ENCODE measurements around the gene KRTAP10-8.
"Not testable (repeated sequence)": the region's sequence is repeated elsewhere in the genome, so short reads cannot be mapped to it uniquely, and the experiment has no call there.

The KRTAP10-8 gene

GRCh38 chr21:44619886-44620285 lies 8.0 kb downstream of the KRTAP10-8 start:
- DNase-seq: no peak

- DNase-seq: no peak
Measured at GRCh38 chr21:44623575-44623974, 11.7 kb downstream of the KRTAP10-8 start.

GRCh38 chr21:44625756-44626155 lies 13.9 kb downstream of the KRTAP10-8 start:
- DNase-seq: no peak

- DNase-seq: no peak
Measured at GRCh38 chr21:44626262-44626661, 14.4 kb downstream of the KRTAP10-8 start.

- DNase-seq: no peak
Measured at GRCh38 chr21:44626673-44627143, 14.8 kb downstream of the KRTAP10-8 start, which contains the start of gene KRTAP10-9. KRTAP10-9 (plus strand) TSS chr21:44627093; CDS start chr21:44627172, 79 bp downstream.

GRCh38 chr21:44627181-44627822 lies 15.4 kb downstream of the KRTAP10-8 start:
- not testable (repeated sequence) for DNase-seq

GRCh38 chr21:44627831-44628233 lies 16.0 kb downstream of the KRTAP10-8 start:
- not testable (repeated sequence) for DNase-seq

GRCh38 chr21:44628707-44629391 lies 17.0 kb downstream of the KRTAP10-8 start:
- DNase-seq: no peak

- DNase-seq: no peak
Measured at GRCh38 chr21:44630440-44630839, 18.6 kb downstream of the KRTAP10-8 start.

GRCh38 chr21:44632067-44632466 lies 20.2 kb downstream of the KRTAP10-8 start:
- DNase-seq: no peak

- DNase-seq: no peak
Measured at GRCh38 chr21:44636209-44637017, 24.5 kb downstream of the KRTAP10-8 start.

GRCh38 chr21:44637018-44637850 lies 25.4 kb downstream of the KRTAP10-8 start, which contains the start of gene KRTAP10-10:
KRTAP10-10 (plus strand) TSS chr21:44637356; CDS start chr21:44637418, 62 bp downstream.
- DNase-seq: no peak

- DNase-seq: not testable (repeated sequence)
Measured at GRCh38 chr21:44637851-44638348, 26.0 kb downstream of the KRTAP10-8 start.

- not testable (repeated sequence) for DNase-seq
Measured at GRCh38 chr21:44638506-44639330, 26.8 kb downstream of the KRTAP10-8 start.

GRCh38 chr21:44639331-44639655 lies 27.4 kb downstream of the KRTAP10-8 start:
- no peak for DNase-seq

- no peak for DNase-seq
Measured at GRCh38 chr21:44640761-44641160, 28.9 kb downstream of the KRTAP10-8 start.

GRCh38 chr21:44643741-44644310 lies 31.9 kb downstream of the KRTAP10-8 start:
- DNase-seq: no peak

GRCh38 chr21:44644878-44645277 lies 33.0 kb downstream of the KRTAP10-8 start:
- no peak for DNase-seq

GRCh38 chr21:44646366-44647221 lies 34.7 kb downstream of the KRTAP10-8 start, which contains the start of gene KRTAP10-11:
KRTAP10-11 (plus strand) TSS chr21:44646414; CDS start chr21:44646459, 45 bp downstream.
- not testable (repeated sequence) for DNase-seq

- DNase-seq: no peak
Measured at GRCh38 chr21:44647222-44647552, 35.3 kb downstream of the KRTAP10-8 start.

Measured in MV-4-11 (cell line).